ENCODE measurements around the gene SPECC1.

The SPECC1 gene

GRCh38 chr17:20043021-20043420 is 33.9 kb downstream of the SPECC1 start:
- no peak for TF ChIP-seq GATA3 (IDR thresholded peaks at IDR 0.05; ENCODE audit: low read depth, low read length)
- TF ChIP-seq GATA2 (IDR thresholded peaks at IDR 0.05; ENCODE audit: low read depth, low read length), result no peak

- TF ChIP-seq GATA3 (IDR thresholded peaks at IDR 0.05; ENCODE audit: low read depth, low read length) (no peak), GATA2 (IDR thresholded peaks at IDR 0.05; ENCODE audit: low read depth, low read length) (no peak)
Observed at GRCh38 chr17:20045476-20045875, 36.3 kb downstream of the SPECC1 start.

- no peak for TF ChIP-seq GATA2 (IDR thresholded peaks at IDR 0.05; ENCODE audit: low read depth, low read length)
Observed at GRCh38 chr17:20046629-20047028, 37.5 kb downstream of the SPECC1 start.

- TF ChIP-seq GATA3 (IDR thresholded peaks at IDR 0.05; ENCODE audit: low read depth, low read length), result no peak
- no peak for TF ChIP-seq GATA2 (IDR thresholded peaks at IDR 0.05; ENCODE audit: low read depth, low read length)
Observed at GRCh38 chr17:20051624-20052023, 42.5 kb downstream of the SPECC1 start.

- TF ChIP-seq GATA2 (IDR thresholded peaks at IDR 0.05; ENCODE audit: low read depth, low read length), result no peak
- no peak for TF ChIP-seq GATA3 (IDR thresholded peaks at IDR 0.05; ENCODE audit: low read depth, low read length)
Observed at GRCh38 chr17:20053361-20053964, 44.3 kb downstream of the SPECC1 start.

GRCh38 chr17:20059728-20060188 is 50.6 kb downstream of the SPECC1 start:
- TF ChIP-seq GATA3 (IDR thresholded peaks at IDR 0.05; ENCODE audit: low read depth, low read length), result no peak
- TF ChIP-seq GATA2 (IDR thresholded peaks at IDR 0.05; ENCODE audit: low read depth, low read length), result no peak

- TF ChIP-seq GATA2 (IDR thresholded peaks at IDR 0.05; ENCODE audit: low read depth, low read length) (no peak), GATA3 (IDR thresholded peaks at IDR 0.05; ENCODE audit: low read depth, low read length) (no peak)
Observed at GRCh38 chr17:20063665-20064648, 54.8 kb downstream of the SPECC1 start.

- TF ChIP-seq GATA3 (IDR thresholded peaks at IDR 0.05; ENCODE audit: low read depth, low read length) (no peak), GATA2 (IDR thresholded peaks at IDR 0.05; ENCODE audit: low read depth, low read length) (no peak)
Observed at GRCh38 chr17:20066253-20066652, 57.1 kb downstream of the SPECC1 start.

GRCh38 chr17:20067711-20068110 is 58.6 kb downstream of the SPECC1 start:
- TF ChIP-seq GATA2 (IDR thresholded peaks at IDR 0.05; ENCODE audit: low read depth, low read length) (no peak), GATA3 (IDR thresholded peaks at IDR 0.05; ENCODE audit: low read depth, low read length) (no peak)

- TF ChIP-seq GATA2 (IDR thresholded peaks at IDR 0.05; ENCODE audit: low read depth, low read length), result no peak
- TF ChIP-seq GATA3 (IDR thresholded peaks at IDR 0.05; ENCODE audit: low read depth, low read length), result no peak
Observed at GRCh38 chr17:20068445-20068844, 59.3 kb downstream of the SPECC1 start.

- no peak for TF ChIP-seq GATA3 (IDR thresholded peaks at IDR 0.05; ENCODE audit: low read depth, low read length)
- TF ChIP-seq GATA2 (IDR thresholded peaks at IDR 0.05; ENCODE audit: low read depth, low read length), result no peak
Observed at GRCh38 chr17:20071824-20072691, 62.9 kb downstream of the SPECC1 start.

GRCh38 chr17:20072692-20072992 is 63.5 kb downstream of the SPECC1 start:
- TF ChIP-seq GATA2 (IDR thresholded peaks at IDR 0.05; ENCODE audit: low read depth, low read length), result no peak
- TF ChIP-seq GATA3 (IDR thresholded peaks at IDR 0.05; ENCODE audit: low read depth, low read length), result no peak

GRCh38 chr17:20073055-20073979 is 64.2 kb downstream of the SPECC1 start:
- TF ChIP-seq GATA2 (IDR thresholded peaks at IDR 0.05; ENCODE audit: low read depth, low read length), result no peak
